Endothelial cell of umbilical vein (primary cell): ENCODE measurements around the gene EMC9. TPM values are rescaled to one million over a fixed set of nuclear protein-coding genes. Genes with fewer than 3 reads are reported as not detected.

Experiments used
- BruUV-seq: library from RNA; stranded (reverse); fragments of 400-500 nt; replicated peaks from 2 replicates; lab custom pipeline; 2021; lab: Mats Ljungman, UMichigan
- CTCF ChIA-PET: fragments of 300-600, 350-600 bp; sonication (Branson Sonifier 250); formaldehyde crosslinking; loops from one replicate; lab custom pipeline; 2021; ENCODE audit warnings: antibody characterized with exemption, inconsistent platforms; lab: Charles Lee
- POLR2A ChIA-PET: fragments of 300-600, 350-600 bp; sonication (Branson Sonifier 250); formaldehyde crosslinking; loops from one replicate; lab custom pipeline; 2021; ENCODE audit warnings: antibody characterized with exemption, inconsistent platforms; lab: Charles Lee
- DNase-seq: peaks from one replicate; pipeline ENCODE4 v3.0.0-alpha.2; 2011; ENCODE audit warnings: low read depth, low spot score
- FAIRE-seq: peaks from 2 replicates; lab custom pipeline; 2011; peaks lifted over from hg19 to GRCh38; lab: Jason Lieb, UNC
- H2AFZ ChIP-seq: 2 replicates; pipeline ENCODE4 v1.6.0; 2012; ENCODE audit warnings: low read depth, low read length, control low read depth, inconsistent platforms
- H3K27ac ChIP-seq: 2 replicates; pipeline ENCODE4 v1.5.1; 2011; ENCODE audit warnings: low read depth, mild to moderate bottlenecking, control low read depth, low read length, moderate library complexity; ENCODE audit not compliant: insufficient read depth
- H3K27me3 ChIP-seq, 2 experiments: 2 replicates each; pipeline versions ENCODE4 v1.6.0 to v1.6.1; 2011; ENCODE audit warnings: low read length in 2 of 2, mixed read lengths in 1 of 2; ENCODE audit not compliant: control insufficient read depth in 2 of 2, insufficient read depth in 2 of 2
- H3K36me3 ChIP-seq, 2 experiments: 2 replicates in 1 of 2; 3 replicates in 1 of 2; pipeline ENCODE4 v1.5.1; 2011; ENCODE audit warnings: low read length in 2 of 2, mild to moderate bottlenecking in 1 of 2, moderate library complexity in 1 of 2; ENCODE audit not compliant: control insufficient read depth in 2 of 2, insufficient read depth in 2 of 2; ENCODE audit errors: extremely low read depth in 1 of 2
- H3K4me1 ChIP-seq: 3 replicates; pipeline ENCODE4 v1.5.1; 2011; ENCODE audit warnings: mild to moderate bottlenecking, low read length; ENCODE audit not compliant: control insufficient read depth, insufficient read depth; ENCODE audit errors: extremely low read depth
- H3K4me2 ChIP-seq: 2 replicates; pipeline ENCODE4 v1.6.1; 2011; ENCODE audit warnings: low read length, control low read depth, mixed read lengths; ENCODE audit not compliant: insufficient read depth
- H3K4me3 ChIP-seq, 3 experiments: fragments of 200-600 bp in 1 of 3; sonication (generic), shearing (Covaris generic) in 1 of 3; replicated peaks in 1 of 3; 2 replicates each; pipeline ENCODE4 v1.5.1; 2011 to 2016; ENCODE audit warnings: control low read depth in 3 of 3, low read length in 3 of 3, mild to moderate bottlenecking in 2 of 3, inconsistent platforms in 1 of 3, low read depth in 1 of 3, moderate library complexity in 1 of 3; ENCODE audit not compliant: insufficient read depth in 1 of 3
- H3K79me2 ChIP-seq: 2 replicates; pipeline ENCODE4 v1.6.0; 2012; ENCODE audit warnings: low read length, inconsistent platforms; ENCODE audit not compliant: control insufficient read depth, insufficient read depth
- H3K9ac ChIP-seq: replicated peaks from 2 replicates; pipeline ENCODE3; 2011; ENCODE audit warnings: low read length, control low read depth; ENCODE audit not compliant: insufficient read depth; ENCODE audit errors: extremely low read depth
- H3K9me1 ChIP-seq: replicated peaks from 3 replicates; pipeline ENCODE4 v1.6.0; 2011; ENCODE audit warnings: mild to moderate bottlenecking, low read length; ENCODE audit not compliant: control insufficient read depth, insufficient read depth; ENCODE audit errors: extremely low read depth
- H3K9me3 ChIP-seq: replicated peaks from 2 replicates; pipeline ENCODE4 v1.5.1; 2012; ENCODE audit warnings: low read length, inconsistent platforms; ENCODE audit not compliant: control insufficient read depth, insufficient read depth
- H4K20me1 ChIP-seq: replicated peaks from 2 replicates; pipeline ENCODE3; 2011; ENCODE audit warnings: mild to moderate bottlenecking, low read length; ENCODE audit not compliant: control insufficient read depth, insufficient read depth; ENCODE audit errors: extremely low read depth
- EZH2 ChIP-seq: IDR thresholded peaks from 2 replicates; pipeline ENCODE4 v1.6.1; 2012; ENCODE audit warnings: borderline replicate concordance, low read depth, mild to moderate bottlenecking, moderate library complexity, low read length, inconsistent platforms; ENCODE audit not compliant: severe bottlenecking
- FOS ChIP-seq: IDR thresholded peaks from 2 replicates; pipeline ENCODE4 v1.6.1; 2011; ENCODE audit warnings: mild to moderate bottlenecking, low read length, moderate library complexity, borderline replicate concordance; ENCODE audit not compliant: insufficient read depth
- GATA2 ChIP-seq: IDR thresholded peaks from 2 replicates; pipeline ENCODE4 v1.7.0; 2011; ENCODE audit warnings: low read depth, mild to moderate bottlenecking, moderate library complexity, mixed read lengths, low read length; ENCODE audit not compliant: insufficient read length, insufficient read depth
- JUN ChIP-seq: IDR thresholded peaks from 2 replicates; pipeline ENCODE4 v1.6.1; 2011; ENCODE audit warnings: borderline replicate concordance, low read depth; ENCODE audit not compliant: insufficient read length, insufficient read depth
- MYC ChIP-seq: IDR thresholded peaks from one replicate; pipeline ENCODE4 v1.6.1; 2011; ENCODE audit warnings: mild to moderate bottlenecking, low read depth, low read length
- POLR2A ChIP-seq: IDR thresholded peaks from 2 replicates; pipeline ENCODE4 v1.6.1; 2012; ENCODE audit warnings: low read depth, mild to moderate bottlenecking, control low read depth, low read length
- POLR2AphosphoS5 ChIP-seq: IDR thresholded peaks from 2 replicates; pipeline ENCODE4 v1.6.1; 2012; ENCODE audit warnings: low read depth, mild to moderate bottlenecking, control low read depth, low read length, moderate library complexity; ENCODE audit not compliant: insufficient read depth
- dilution Hi-C: fragments of 300-500 bp; cut with MboI; formaldehyde crosslinking; loops from one replicate; pipeline ENCODE4 v1.15.0; 2019; ENCODE audit warnings: low sequenced_read_pairs; ENCODE audit not compliant: extremely low pct_ligation_motif_present
- intact Hi-C: fragments of 100-400 bp; cut with micrococcal nuclease; formaldehyde crosslinking; loops from one replicate; pipeline ENCODE4 v1.10.0; 2022
- polyA plus RNA-seq, 4 experiments: library from polyadenylated mRNA; depleted of rRNA in 3 of 4; stranded (reverse) in 3 of 4; unstranded in 1 of 4; fragments of >200 nt; gene quantifications; 2 replicates each; pipeline versions ENCODE4 v1.2.1 to v1.2.3, GENCODE V29; 2011 to 2012; ENCODE audit warnings: missing spikeins in 1 of 4
- total RNA-seq: library from RNA; stranded (reverse); gene quantifications from 2 replicates; pipeline ENCODE4 v1.2.3, GENCODE V29; 2021
- TF ChIP-seq, protein P1 (sequence below), 2 donors: IDR thresholded peaks; 1 replicate in 1 of 2; 2 replicates in 1 of 2; pipeline ENCODE4 v1.5.1; 2011; ENCODE audit warnings: low read length in 2 of 2, mild to moderate bottlenecking in 2 of 2, moderate library complexity in 2 of 2, control low read depth in 1 of 2, inconsistent platforms in 1 of 2, low read depth in 1 of 2; ENCODE audit not compliant: insufficient read depth in 1 of 2; ENCODE audit errors: extremely low read depth in 1 of 2
- TF ChIP-seq, protein P2 (sequence below): IDR thresholded peaks from 2 replicates; pipeline ENCODE4 v1.6.1; 2011; ENCODE audit not compliant: insufficient read depth, insufficient read length

EMC9 gene
- total and polyA plus RNA-seq, 2 donors (not counting 3 experiments of a cell fraction or from before 2014, with no cell fraction given), result 21.8 to 31.8 TPM

- FAIRE-seq (no peak), DNase-seq (no peak)
- Histone ChIP-seq H3K4me3 (no peak overlapping the region), H4K20me1 (no peaks in the 10 kb centered on the region), H3K27me3 (no peaks in the 10 kb centered on the region), H3K36me3 (peaks cover 0 to 2% of the 10 kb centered on the region in 2 experiments), H3K4me1 (peaks cover 9% of the 10 kb centered on the region), H2AFZ (no peak overlapping the region), H3K4me2 (no peak overlapping the region), H3K9me1 (no peaks in the 10 kb centered on the region), H3K9ac (no peak overlapping the region), H3K9me3 (no peaks in the 10 kb centered on the region), H3K79me2 (peaks cover 4% of the 10 kb centered on the region), H3K27ac (no peak overlapping the region)
- dilution Hi-C loops (no loop called here), intact Hi-C loops (no loop called here)
- CTCF ChIA-PET, result interaction anchor here (0.8 to 9.6 kb wide), 4 partner anchors 8 to 40 kb away, joined by 3 to 126 read pairs (median 6); no protein-coding TSS in a partner anchor
- BruUV-seq, result no TSS peak
- no peak for TF ChIP-seq POLR2AphosphoS5
- TF ChIP-seq, protein P1, sequence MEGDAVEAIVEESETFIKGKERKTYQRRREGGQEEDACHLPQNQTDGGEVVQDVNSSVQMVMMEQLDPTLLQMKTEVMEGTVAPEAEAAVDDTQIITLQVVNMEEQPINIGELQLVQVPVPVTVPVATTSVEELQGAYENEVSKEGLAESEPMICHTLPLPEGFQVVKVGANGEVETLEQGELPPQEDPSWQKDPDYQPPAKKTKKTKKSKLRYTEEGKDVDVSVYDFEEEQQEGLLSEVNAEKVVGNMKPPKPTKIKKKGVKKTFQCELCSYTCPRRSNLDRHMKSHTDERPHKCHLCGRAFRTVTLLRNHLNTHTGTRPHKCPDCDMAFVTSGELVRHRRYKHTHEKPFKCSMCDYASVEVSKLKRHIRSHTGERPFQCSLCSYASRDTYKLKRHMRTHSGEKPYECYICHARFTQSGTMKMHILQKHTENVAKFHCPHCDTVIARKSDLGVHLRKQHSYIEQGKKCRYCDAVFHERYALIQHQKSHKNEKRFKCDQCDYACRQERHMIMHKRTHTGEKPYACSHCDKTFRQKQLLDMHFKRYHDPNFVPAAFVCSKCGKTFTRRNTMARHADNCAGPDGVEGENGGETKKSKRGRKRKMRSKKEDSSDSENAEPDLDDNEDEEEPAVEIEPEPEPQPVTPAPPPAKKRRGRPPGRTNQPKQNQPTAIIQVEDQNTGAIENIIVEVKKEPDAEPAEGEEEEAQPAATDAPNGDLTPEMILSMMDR (IDR thresholded peaks at IDR 0.05; ENCODE audit: extremely low read depth in 1 of 2, insufficient read depth in 1 of 2, low read depth in 1 of 2, low read length in 2 of 2), result no peak
- TF ChIP-seq, protein P2, sequence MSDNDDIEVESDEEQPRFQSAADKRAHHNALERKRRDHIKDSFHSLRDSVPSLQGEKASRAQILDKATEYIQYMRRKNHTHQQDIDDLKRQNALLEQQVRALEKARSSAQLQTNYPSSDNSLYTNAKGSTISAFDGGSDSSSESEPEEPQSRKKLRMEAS, result no peak
- no peak for TF ChIP-seq JUN
- TF ChIP-seq FOS, result no peak
- no peak for TF ChIP-seq POLR2A
- no peak for TF ChIP-seq MYC
- TF ChIP-seq EZH2, result no peak
- no peak for TF ChIP-seq GATA2
- POLR2A ChIA-PET, result no interaction called here
Measured at GRCh38 chr14:24098229-24098926, 43.0 kb downstream of the EMC9 start.
